ENCODE measurements around the gene RASGRF2.

- TF ChIP-seq TARDBP (IDR thresholded peaks at IDR 0.05) (no peak), ELF4 (IDR thresholded peaks at IDR 0.05) (no peak)
Observed at GRCh38 chr5:81125959-81126358, 165.8 kb downstream of the RASGRF2 start.

Data from HEK293T (cell line).